HL-60 (cell line): ENCODE data around the gene ADAMTSL4. TPM values are rescaled to one million over a fixed set of nuclear protein-coding genes. Genes with fewer than 3 reads are reported as not detected.

ENCODE experiments used
- DNase-seq, 2 experiments: peaks; one replicate each; pipeline ENCODE4 v3.0.0-alpha.2; 2010 to 2020; ENCODE audit warnings: low read depth in 1 of 2, low spot score in 1 of 2
- H3K27ac ChIP-seq: fragments of 250-450 bp; sonication (Bioruptor Pico); replicated peaks from 2 replicates; pipeline ENCODE4 v1.5.1; 2020; ENCODE audit warnings: mild to moderate bottlenecking, moderate library complexity
- H3K27me3 ChIP-seq: fragments of 250-450 bp; sonication (Bioruptor Pico); 2 replicates; pipeline ENCODE4 v1.5.1; 2021; ENCODE audit warnings: mild to moderate bottlenecking, moderate library complexity; ENCODE audit not compliant: insufficient read depth, poor library complexity, severe bottlenecking
- H3K4me3 ChIP-seq: replicated peaks from 2 replicates; pipeline ENCODE4 v1.5.1; 2011; ENCODE audit warnings: mild to moderate bottlenecking, control low read depth, low read length; ENCODE audit not compliant: insufficient read depth
- CTCF ChIP-seq: IDR thresholded peaks from one replicate; pipeline ENCODE4 v1.5.1; 2011; ENCODE audit warnings: low read length, control low read depth, inconsistent platforms; ENCODE audit not compliant: insufficient read depth
- GABPA ChIP-seq: IDR thresholded peaks from 2 replicates; pipeline ENCODE4 v1.6.1; 2012; ENCODE audit warnings: low read depth
- POLR2AphosphoS5 ChIP-seq: IDR thresholded peaks from 2 replicates; pipeline ENCODE4 v1.6.1; 2012; ENCODE audit warnings: low read depth
- REST ChIP-seq: IDR thresholded peaks from 2 replicates; pipeline ENCODE4 v1.6.1; 2012; ENCODE audit warnings: low read depth; ENCODE audit not compliant: insufficient replicate concordance
- SPI1 ChIP-seq: IDR thresholded peaks from 2 replicates; pipeline ENCODE4 v1.6.1; 2012; ENCODE audit warnings: low read depth, mild to moderate bottlenecking, borderline replicate concordance
- microRNA-seq: library from miRNA; unstranded; fragments of <30 nt; microRNA quantifications from one replicate; pipeline ENCODE4, GENCODE V29; 2018

Gene ADAMTSL4

GRCh38 chr1:150606463-150607142 is 57.4 kb downstream of the ADAMTSL4 start:
- no peak for TF ChIP-seq CTCF
- no peak for TF ChIP-seq POLR2AphosphoS5
- TF ChIP-seq SPI1 = no peak
- TF ChIP-seq GABPA = no peak
- no peak for TF ChIP-seq REST
- Histone ChIP-seq H3K4me3 (no peak overlapping the region), H3K27ac (no peak overlapping the region), H3K27me3 (no peaks in the 10 kb centered on the region)
- DNase-seq = no peak

GRCh38 chr1:150609732-150610131 is 60.5 kb downstream of the ADAMTSL4 start:
- H3K27ac ChIP-seq = peak overlapping the region; percentile 95
- DNase-seq = no peak
- no peak overlapping the region for H3K4me3 ChIP-seq
- TF ChIP-seq REST = no peak
- no peak for TF ChIP-seq GABPA
- TF ChIP-seq POLR2AphosphoS5 = no peak
- TF ChIP-seq SPI1 = no peak
- TF ChIP-seq CTCF = no peak
- no peaks in the 10 kb centered on the region for H3K27me3 ChIP-seq

Small RNAs within 50 kb of the gene (microRNA-seq; reads per million reads assigned to microRNA genes)
- gene MIR4257 = not detected
